GM12878 (cell line): ENCODE data around the gene STT3B. TPM values are rescaled to one million over a fixed set of nuclear protein-coding genes. Genes with fewer than 3 reads are reported as not detected.

Experiments used
- BCL3 ChIP-seq: IDR thresholded peaks from 2 replicates; pipeline ENCODE4 v1.6.1; 2011; ENCODE audit warnings: borderline replicate concordance, low read depth, mild to moderate bottlenecking, moderate library complexity, low read length; ENCODE audit not compliant: insufficient read depth, poor library complexity, severe bottlenecking
- CUX1 ChIP-seq: IDR thresholded peaks from 2 replicates; pipeline ENCODE4 v1.6.1; 2012; ENCODE audit warnings: improper control_type of control experiment, low read depth, low read length; ENCODE audit not compliant: insufficient replicate concordance
- HSF1 ChIP-seq: fragments of 150-350 bp; IDR thresholded peaks from 2 replicates; pipeline ENCODE4 v1.6.1; 2014; ENCODE audit warnings: mild to moderate bottlenecking, low read depth, low read length
- NFIC ChIP-seq: IDR thresholded peaks from 2 replicates; pipeline ENCODE4 v1.6.1; 2012; ENCODE audit warnings: low read depth, mild to moderate bottlenecking, inconsistent platforms, low read length, moderate library complexity
- RAD51 ChIP-seq: fragments of 450-650 bp; IDR thresholded peaks from 2 replicates; pipeline ENCODE4 v1.6.1; 2016; ENCODE audit warnings: moderate library complexity, mild to moderate bottlenecking, inconsistent platforms
- polyA plus RNA-seq, 11 experiments: library from polyadenylated mRNA; depleted of rRNA in 4 of 11; unstranded in 6 of 11; stranded (reverse) in 5 of 11; fragments of >200 nt; fragmentation: Nextera tagmentation in 4 of 11; fragmentation: Illumina TruSeq in 1 of 11; extraction: Ambion mirVana in 4 of 11; extraction: Trizol in 1 of 11; gene quantifications; 1 replicate in 1 of 11; 2 replicates in 10 of 11; pipeline versions ENCODE4 v1.2.1 to v1.2.3, GENCODE V29; 2011 to 2016; ENCODE audit warnings: inconsistent platforms in 2 of 11, missing spikeins in 2 of 11, low read depth in 1 of 11
- total RNA-seq, 4 experiments: library from RNA; depleted of rRNA in 3 of 4; stranded (reverse); fragments of >200 nt in 3 of 4; fragmentation: Illumina TruSeq in 1 of 4; extraction: Trizol in 1 of 4; gene quantifications; 2 replicates each; pipeline versions ENCODE4 v1.2.1 to v1.2.3, GENCODE V29; 2013 to 2021

STT3B gene
- total and polyA plus RNA-seq, 10 of the 15 experiments (the other 5 are each of a cell fraction or from before 2014, with no cell fraction given), result 19.9 to 208 (median 79.6) TPM

DNA sequence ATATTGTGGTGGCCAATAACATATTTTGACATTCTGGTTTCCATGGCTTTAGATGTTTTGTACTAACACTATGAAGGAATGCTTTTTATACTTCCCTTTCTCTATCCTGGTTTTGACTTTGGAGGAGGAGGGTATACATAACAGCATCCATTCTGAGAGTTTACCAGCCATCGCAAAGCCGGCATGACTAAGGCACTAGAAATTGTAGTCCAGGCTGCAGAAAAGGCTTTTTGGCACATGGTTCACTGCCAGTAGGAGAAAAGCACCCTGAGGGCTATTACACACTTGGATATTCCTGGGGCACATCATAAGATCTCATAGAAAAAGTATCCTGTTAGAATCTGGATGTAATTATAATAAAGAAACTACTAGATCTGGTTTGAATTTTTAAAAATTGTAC, 101.8 kb downstream of the STT3B start (continued):
- TF ChIP-seq CUX1 (no peak), RAD51 (no peak), BCL3 (no peak), HSF1 (no peak), NFIC (no peak)
